ENCODE measurements around the gene C6orf89. TPM values are rescaled to one million over a fixed set of nuclear protein-coding genes. Genes with fewer than 3 reads are reported as not detected.

The C6orf89 gene
- total RNA-seq, 1 experiment from 2014 or later: 32.9 TPM

DNA sequence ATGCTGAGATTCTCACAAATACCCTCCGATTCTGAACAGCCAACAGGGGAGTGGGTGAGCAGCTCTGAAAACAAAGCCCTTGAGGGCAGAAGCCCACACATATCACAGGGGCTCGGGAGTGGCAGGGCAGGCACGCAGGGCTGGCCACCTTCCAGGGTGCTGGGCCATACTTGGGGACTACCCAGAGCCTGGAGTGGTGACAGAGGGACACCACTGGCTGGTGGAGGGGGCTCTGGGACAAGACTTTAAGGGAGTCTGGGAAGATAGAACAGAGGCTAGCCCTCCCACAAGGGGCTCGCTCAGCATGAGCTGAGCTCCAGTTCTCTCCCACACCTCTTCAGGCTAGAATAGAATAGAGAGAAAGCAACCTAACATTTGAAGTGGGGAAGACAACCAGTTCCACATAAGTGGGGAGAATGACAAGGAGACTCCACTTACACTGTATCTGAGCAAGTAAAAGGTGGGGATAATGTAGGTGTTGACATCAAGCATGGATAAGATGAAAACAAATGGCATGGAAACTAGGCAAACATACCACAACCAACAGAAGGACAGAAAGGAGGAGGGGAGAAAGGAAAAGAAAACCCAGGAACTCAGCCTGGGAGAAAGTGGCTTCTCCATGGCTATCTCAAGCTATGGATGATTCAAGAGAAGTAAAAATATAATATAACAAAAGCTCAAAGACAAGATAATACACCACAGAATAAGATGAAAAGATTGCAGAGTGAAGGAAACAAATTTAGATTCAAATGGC is 18.1 kb upstream of the C6orf89 start:
- DNase-seq (ENCODE audit: low read depth, low spot score) (no peak), ATAC-seq (no peak)
- Histone ChIP-seq H3K27me3 (ENCODE audit: insufficient read depth, low read length) (no peaks in the 10 kb centered on the region), H3K9ac (ENCODE audit: low read length) (no peak overlapping the region), H3K9me2 (ENCODE audit: insufficient read depth) (no peaks in the 10 kb centered on the region), H3K36me3 (ENCODE audit: control insufficient read depth in 1 of 2, insufficient read depth in 2 of 2, low read length in 2 of 2) (peaks cover 24 to 31% of the 10 kb centered on the region in 2 experiments; a peak in 3 of 4 replicates), H3K27ac (ENCODE audit: low read depth, low read length) (no peak overlapping the region), H4K20me1 (ENCODE audit: insufficient read depth) (no peaks in the 10 kb centered on the region), H3K9me3 (ENCODE audit: control insufficient read depth in 1 of 2, insufficient read depth in 1 of 2, low read depth in 1 of 2, low read length in 2 of 2) (no peaks in the 10 kb centered on the region), H3K4me1 (ENCODE audit: control insufficient read depth in 1 of 2, insufficient read depth in 2 of 2, low read length in 2 of 2) (no peaks in the 10 kb centered on the region), H3K4me2 (ENCODE audit: low read length) (no peak overlapping the region), H3K79me2 (ENCODE audit: insufficient read depth, low read length) (peaks cover 82% of the 10 kb centered on the region), H2AFZ (ENCODE audit: low read depth, low read length, poor library complexity, severe bottlenecking) (no peak overlapping the region), H3K4me3 (replicated peaks in 1 of 2; ENCODE audit: low read depth in 1 of 2, low read length in 2 of 2) (no peak overlapping the region)
- intact Hi-C loops (cut with micrococcal nuclease): no loop called here
- RAD21 ChIA-PET (ENCODE audit: low non-redundant PET in 1 of 2, low total read pairs in 2 of 2, uncharacterized antibody in 2 of 2, unreplicated experiment in 2 of 2): no interaction called here
- POLR2A ChIA-PET: no interaction called here
- CTCF ChIA-PET: interaction anchor here (0.7 kb wide), 1 partner anchor 150 kb away, joined by 3 read pairs; no protein-coding TSS in a partner anchor
- TF ChIP-seq ZNF274 (IDR thresholded peaks at IDR 0.05; ENCODE audit: low read depth, low read length): no peak
- no peak for TF ChIP-seq YY1 (IDR thresholded peaks at IDR 0.05; ENCODE audit: extremely low read depth, insufficient replicate concordance, low read depth, low read length)
- TF ChIP-seq EZH2 (IDR thresholded peaks at IDR 0.05): no peak
- TF ChIP-seq, protein P1, sequence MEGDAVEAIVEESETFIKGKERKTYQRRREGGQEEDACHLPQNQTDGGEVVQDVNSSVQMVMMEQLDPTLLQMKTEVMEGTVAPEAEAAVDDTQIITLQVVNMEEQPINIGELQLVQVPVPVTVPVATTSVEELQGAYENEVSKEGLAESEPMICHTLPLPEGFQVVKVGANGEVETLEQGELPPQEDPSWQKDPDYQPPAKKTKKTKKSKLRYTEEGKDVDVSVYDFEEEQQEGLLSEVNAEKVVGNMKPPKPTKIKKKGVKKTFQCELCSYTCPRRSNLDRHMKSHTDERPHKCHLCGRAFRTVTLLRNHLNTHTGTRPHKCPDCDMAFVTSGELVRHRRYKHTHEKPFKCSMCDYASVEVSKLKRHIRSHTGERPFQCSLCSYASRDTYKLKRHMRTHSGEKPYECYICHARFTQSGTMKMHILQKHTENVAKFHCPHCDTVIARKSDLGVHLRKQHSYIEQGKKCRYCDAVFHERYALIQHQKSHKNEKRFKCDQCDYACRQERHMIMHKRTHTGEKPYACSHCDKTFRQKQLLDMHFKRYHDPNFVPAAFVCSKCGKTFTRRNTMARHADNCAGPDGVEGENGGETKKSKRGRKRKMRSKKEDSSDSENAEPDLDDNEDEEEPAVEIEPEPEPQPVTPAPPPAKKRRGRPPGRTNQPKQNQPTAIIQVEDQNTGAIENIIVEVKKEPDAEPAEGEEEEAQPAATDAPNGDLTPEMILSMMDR (IDR thresholded peaks at IDR 0.05 in 2 of 3, conservative IDR thresholded peaks at IDR 0.05 in 1 of 3; ENCODE audit: borderline replicate concordance in 1 of 3, insufficient read depth in 1 of 3, low read depth in 2 of 3, low read length in 2 of 3): no peak
- no peak for TF ChIP-seq EZH2phosphoT487 (IDR thresholded peaks at IDR 0.05; ENCODE audit: borderline replicate concordance)
- no peak for TF ChIP-seq TCF7L2 (IDR thresholded peaks at IDR 0.05; ENCODE audit: borderline replicate concordance, extremely low read depth, insufficient read depth, insufficient read length)
- no peak for TF ChIP-seq CEBPB (IDR thresholded peaks at IDR 0.05; ENCODE audit: low read depth)
- TF ChIP-seq SRF (IDR thresholded peaks at IDR 0.05; ENCODE audit: low read depth): no peak
- TF ChIP-seq, protein P2, sequence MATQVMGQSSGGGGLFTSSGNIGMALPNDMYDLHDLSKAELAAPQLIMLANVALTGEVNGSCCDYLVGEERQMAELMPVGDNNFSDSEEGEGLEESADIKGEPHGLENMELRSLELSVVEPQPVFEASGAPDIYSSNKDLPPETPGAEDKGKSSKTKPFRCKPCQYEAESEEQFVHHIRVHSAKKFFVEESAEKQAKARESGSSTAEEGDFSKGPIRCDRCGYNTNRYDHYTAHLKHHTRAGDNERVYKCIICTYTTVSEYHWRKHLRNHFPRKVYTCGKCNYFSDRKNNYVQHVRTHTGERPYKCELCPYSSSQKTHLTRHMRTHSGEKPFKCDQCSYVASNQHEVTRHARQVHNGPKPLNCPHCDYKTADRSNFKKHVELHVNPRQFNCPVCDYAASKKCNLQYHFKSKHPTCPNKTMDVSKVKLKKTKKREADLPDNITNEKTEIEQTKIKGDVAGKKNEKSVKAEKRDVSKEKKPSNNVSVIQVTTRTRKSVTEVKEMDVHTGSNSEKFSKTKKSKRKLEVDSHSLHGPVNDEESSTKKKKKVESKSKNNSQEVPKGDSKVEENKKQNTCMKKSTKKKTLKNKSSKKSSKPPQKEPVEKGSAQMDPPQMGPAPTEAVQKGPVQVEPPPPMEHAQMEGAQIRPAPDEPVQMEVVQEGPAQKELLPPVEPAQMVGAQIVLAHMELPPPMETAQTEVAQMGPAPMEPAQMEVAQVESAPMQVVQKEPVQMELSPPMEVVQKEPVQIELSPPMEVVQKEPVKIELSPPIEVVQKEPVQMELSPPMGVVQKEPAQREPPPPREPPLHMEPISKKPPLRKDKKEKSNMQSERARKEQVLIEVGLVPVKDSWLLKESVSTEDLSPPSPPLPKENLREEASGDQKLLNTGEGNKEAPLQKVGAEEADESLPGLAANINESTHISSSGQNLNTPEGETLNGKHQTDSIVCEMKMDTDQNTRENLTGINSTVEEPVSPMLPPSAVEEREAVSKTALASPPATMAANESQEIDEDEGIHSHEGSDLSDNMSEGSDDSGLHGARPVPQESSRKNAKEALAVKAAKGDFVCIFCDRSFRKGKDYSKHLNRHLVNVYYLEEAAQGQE (IDR thresholded peaks at IDR 0.05; ENCODE audit: low read depth): no peak
- TF ChIP-seq, protein P3, sequence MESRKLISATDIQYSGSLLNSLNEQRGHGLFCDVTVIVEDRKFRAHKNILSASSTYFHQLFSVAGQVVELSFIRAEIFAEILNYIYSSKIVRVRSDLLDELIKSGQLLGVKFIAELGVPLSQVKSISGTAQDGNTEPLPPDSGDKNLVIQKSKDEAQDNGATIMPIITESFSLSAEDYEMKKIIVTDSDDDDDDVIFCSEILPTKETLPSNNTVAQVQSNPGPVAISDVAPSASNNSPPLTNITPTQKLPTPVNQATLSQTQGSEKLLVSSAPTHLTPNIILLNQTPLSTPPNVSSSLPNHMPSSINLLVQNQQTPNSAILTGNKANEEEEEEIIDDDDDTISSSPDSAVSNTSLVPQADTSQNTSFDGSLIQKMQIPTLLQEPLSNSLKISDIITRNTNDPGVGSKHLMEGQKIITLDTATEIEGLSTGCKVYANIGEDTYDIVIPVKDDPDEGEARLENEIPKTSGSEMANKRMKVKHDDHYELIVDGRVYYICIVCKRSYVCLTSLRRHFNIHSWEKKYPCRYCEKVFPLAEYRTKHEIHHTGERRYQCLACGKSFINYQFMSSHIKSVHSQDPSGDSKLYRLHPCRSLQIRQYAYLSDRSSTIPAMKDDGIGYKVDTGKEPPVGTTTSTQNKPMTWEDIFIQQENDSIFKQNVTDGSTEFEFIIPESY (IDR thresholded peaks at IDR 0.05; ENCODE audit: extremely low read depth, insufficient replicate concordance, low read length): no peak
- TF ChIP-seq RAD21 (IDR thresholded peaks at IDR 0.05; ENCODE audit: low read depth): no peak
- TF ChIP-seq, protein P4, sequence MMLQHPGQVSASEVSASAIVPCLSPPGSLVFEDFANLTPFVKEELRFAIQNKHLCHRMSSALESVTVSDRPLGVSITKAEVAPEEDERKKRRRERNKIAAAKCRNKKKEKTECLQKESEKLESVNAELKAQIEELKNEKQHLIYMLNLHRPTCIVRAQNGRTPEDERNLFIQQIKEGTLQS (IDR thresholded peaks at IDR 0.05): no peak
- no TSS peak for BruUV-seq (replicated peaks)

Measured in HCT116 (cell line).